Endothelial cell of umbilical vein (primary cell): ENCODE results near the gene TMEM234. TPM values are rescaled to one million over a fixed set of nuclear protein-coding genes. Genes with fewer than 3 reads are reported as not detected.

Experiments used
- BruUV-seq: library from RNA; stranded (reverse); fragments of 400-500 nt; replicated peaks from 2 replicates; lab custom pipeline; 2021; lab: Mats Ljungman, UMichigan
- CTCF ChIA-PET: fragments of 300-600, 350-600 bp; sonication (Branson Sonifier 250); formaldehyde crosslinking; loops from one replicate; lab custom pipeline; 2021; ENCODE audit warnings: antibody characterized with exemption, inconsistent platforms; lab: Charles Lee
- POLR2A ChIA-PET: fragments of 300-600, 350-600 bp; sonication (Branson Sonifier 250); formaldehyde crosslinking; loops from one replicate; lab custom pipeline; 2021; ENCODE audit warnings: antibody characterized with exemption, inconsistent platforms; lab: Charles Lee
- DNase-seq: peaks from one replicate; pipeline ENCODE4 v3.0.0-alpha.2; 2011; ENCODE audit warnings: low read depth, low spot score
- FAIRE-seq: peaks from 2 replicates; lab custom pipeline; 2011; peaks lifted over from hg19 to GRCh38; lab: Jason Lieb, UNC
- H2AFZ ChIP-seq: 2 replicates; pipeline ENCODE4 v1.6.0; 2012; ENCODE audit warnings: low read depth, low read length, control low read depth, inconsistent platforms
- H3K27ac ChIP-seq: 2 replicates; pipeline ENCODE4 v1.5.1; 2011; ENCODE audit warnings: low read depth, mild to moderate bottlenecking, control low read depth, low read length, moderate library complexity; ENCODE audit not compliant: insufficient read depth
- H3K27me3 ChIP-seq, 2 experiments: 2 replicates each; pipeline versions ENCODE4 v1.6.0 to v1.6.1; 2011; ENCODE audit warnings: low read length in 2 of 2, mixed read lengths in 1 of 2; ENCODE audit not compliant: control insufficient read depth in 2 of 2, insufficient read depth in 2 of 2
- H3K36me3 ChIP-seq, 2 experiments: 2 replicates in 1 of 2; 3 replicates in 1 of 2; pipeline ENCODE4 v1.5.1; 2011; ENCODE audit warnings: low read length in 2 of 2, mild to moderate bottlenecking in 1 of 2, moderate library complexity in 1 of 2; ENCODE audit not compliant: control insufficient read depth in 2 of 2, insufficient read depth in 2 of 2; ENCODE audit errors: extremely low read depth in 1 of 2
- H3K4me1 ChIP-seq: 3 replicates; pipeline ENCODE4 v1.5.1; 2011; ENCODE audit warnings: mild to moderate bottlenecking, low read length; ENCODE audit not compliant: control insufficient read depth, insufficient read depth; ENCODE audit errors: extremely low read depth
- H3K4me2 ChIP-seq: 2 replicates; pipeline ENCODE4 v1.6.1; 2011; ENCODE audit warnings: low read length, control low read depth, mixed read lengths; ENCODE audit not compliant: insufficient read depth
- H3K4me3 ChIP-seq, 3 experiments: fragments of 200-600 bp in 1 of 3; sonication (generic), shearing (Covaris generic) in 1 of 3; replicated peaks in 1 of 3; 2 replicates each; pipeline ENCODE4 v1.5.1; 2011 to 2016; ENCODE audit warnings: control low read depth in 3 of 3, low read length in 3 of 3, mild to moderate bottlenecking in 2 of 3, inconsistent platforms in 1 of 3, low read depth in 1 of 3, moderate library complexity in 1 of 3; ENCODE audit not compliant: insufficient read depth in 1 of 3
- H3K79me2 ChIP-seq: 2 replicates; pipeline ENCODE4 v1.6.0; 2012; ENCODE audit warnings: low read length, inconsistent platforms; ENCODE audit not compliant: control insufficient read depth, insufficient read depth
- H3K9ac ChIP-seq: replicated peaks from 2 replicates; pipeline ENCODE3; 2011; ENCODE audit warnings: low read length, control low read depth; ENCODE audit not compliant: insufficient read depth; ENCODE audit errors: extremely low read depth
- H3K9me1 ChIP-seq: replicated peaks from 3 replicates; pipeline ENCODE4 v1.6.0; 2011; ENCODE audit warnings: mild to moderate bottlenecking, low read length; ENCODE audit not compliant: control insufficient read depth, insufficient read depth; ENCODE audit errors: extremely low read depth
- H3K9me3 ChIP-seq: replicated peaks from 2 replicates; pipeline ENCODE4 v1.5.1; 2012; ENCODE audit warnings: low read length, inconsistent platforms; ENCODE audit not compliant: control insufficient read depth, insufficient read depth
- H4K20me1 ChIP-seq: replicated peaks from 2 replicates; pipeline ENCODE3; 2011; ENCODE audit warnings: mild to moderate bottlenecking, low read length; ENCODE audit not compliant: control insufficient read depth, insufficient read depth; ENCODE audit errors: extremely low read depth
- EZH2 ChIP-seq: IDR thresholded peaks from 2 replicates; pipeline ENCODE4 v1.6.1; 2012; ENCODE audit warnings: borderline replicate concordance, low read depth, mild to moderate bottlenecking, moderate library complexity, low read length, inconsistent platforms; ENCODE audit not compliant: severe bottlenecking
- FOS ChIP-seq: IDR thresholded peaks from 2 replicates; pipeline ENCODE4 v1.6.1; 2011; ENCODE audit warnings: mild to moderate bottlenecking, low read length, moderate library complexity, borderline replicate concordance; ENCODE audit not compliant: insufficient read depth
- GATA2 ChIP-seq: IDR thresholded peaks from 2 replicates; pipeline ENCODE4 v1.7.0; 2011; ENCODE audit warnings: low read depth, mild to moderate bottlenecking, moderate library complexity, mixed read lengths, low read length; ENCODE audit not compliant: insufficient read length, insufficient read depth
- JUN ChIP-seq: IDR thresholded peaks from 2 replicates; pipeline ENCODE4 v1.6.1; 2011; ENCODE audit warnings: borderline replicate concordance, low read depth; ENCODE audit not compliant: insufficient read length, insufficient read depth
- MAX ChIP-seq: IDR thresholded peaks from 2 replicates; pipeline ENCODE4 v1.6.1; 2011; ENCODE audit not compliant: insufficient read depth, insufficient read length
- MYC ChIP-seq: IDR thresholded peaks from one replicate; pipeline ENCODE4 v1.6.1; 2011; ENCODE audit warnings: mild to moderate bottlenecking, low read depth, low read length
- POLR2A ChIP-seq: IDR thresholded peaks from 2 replicates; pipeline ENCODE4 v1.6.1; 2012; ENCODE audit warnings: low read depth, mild to moderate bottlenecking, control low read depth, low read length
- POLR2AphosphoS5 ChIP-seq: IDR thresholded peaks from 2 replicates; pipeline ENCODE4 v1.6.1; 2012; ENCODE audit warnings: low read depth, mild to moderate bottlenecking, control low read depth, low read length, moderate library complexity; ENCODE audit not compliant: insufficient read depth
- dilution Hi-C: fragments of 300-500 bp; cut with MboI; formaldehyde crosslinking; loops from one replicate; pipeline ENCODE4 v1.15.0; 2019; ENCODE audit warnings: low sequenced_read_pairs; ENCODE audit not compliant: extremely low pct_ligation_motif_present
- intact Hi-C: fragments of 100-400 bp; cut with micrococcal nuclease; formaldehyde crosslinking; loops from one replicate; pipeline ENCODE4 v1.10.0; 2022
- polyA plus RNA-seq, 4 experiments: library from polyadenylated mRNA; depleted of rRNA in 3 of 4; stranded (reverse) in 3 of 4; unstranded in 1 of 4; fragments of >200 nt; gene quantifications; 2 replicates each; pipeline versions ENCODE4 v1.2.1 to v1.2.3, GENCODE V29; 2011 to 2012; ENCODE audit warnings: missing spikeins in 1 of 4
- total RNA-seq: library from RNA; stranded (reverse); gene quantifications from 2 replicates; pipeline ENCODE4 v1.2.3, GENCODE V29; 2021
- TF ChIP-seq, protein P1 (sequence below), 2 donors: IDR thresholded peaks; 1 replicate in 1 of 2; 2 replicates in 1 of 2; pipeline ENCODE4 v1.5.1; 2011; ENCODE audit warnings: low read length in 2 of 2, mild to moderate bottlenecking in 2 of 2, moderate library complexity in 2 of 2, control low read depth in 1 of 2, inconsistent platforms in 1 of 2, low read depth in 1 of 2; ENCODE audit not compliant: insufficient read depth in 1 of 2; ENCODE audit errors: extremely low read depth in 1 of 2

Gene TMEM234
- total and polyA plus RNA-seq, 2 donors (not counting 3 experiments of a cell fraction or from before 2014, with no cell fraction given), result 20.7 to 21.3 TPM

GRCh38 chr1:32269744-32270143 is 47.6 kb upstream of the TMEM234 start:
- Histone ChIP-seq H3K9me3 (no peaks in the 10 kb centered on the region), H3K4me3 (no peak overlapping the region), H3K4me1 (peaks cover 5% of the 10 kb centered on the region), H3K9me1 (no peaks in the 10 kb centered on the region), H2AFZ (no peak overlapping the region), H3K79me2 (no peaks in the 10 kb centered on the region), H4K20me1 (no peaks in the 10 kb centered on the region), H3K27ac (no peak overlapping the region), H3K27me3 (peaks cover 3 to 13% of the 10 kb centered on the region in 2 experiments), H3K4me2 (no peak overlapping the region), H3K9ac (no peak overlapping the region), H3K36me3 (no peaks in the 10 kb centered on the region)
- no peak for DNase-seq
- BruUV-seq, result no TSS peak
- CTCF ChIA-PET, result interaction anchor here (0.6 to 2.1 kb wide), 2 partner anchors 14 to 22 kb away, joined by 3 to 4 read pairs; partner anchors contain the start of gene HDAC1
- intact Hi-C loops, result no loop called here
- POLR2A ChIA-PET, result no interaction called here
- TF ChIP-seq FOS, result no peak
- TF ChIP-seq POLR2A, result no peak
- no peak for TF ChIP-seq POLR2AphosphoS5
- no peak for TF ChIP-seq MYC
- TF ChIP-seq MAX, result no peak
- TF ChIP-seq GATA2, result no peak
- TF ChIP-seq, protein P1, sequence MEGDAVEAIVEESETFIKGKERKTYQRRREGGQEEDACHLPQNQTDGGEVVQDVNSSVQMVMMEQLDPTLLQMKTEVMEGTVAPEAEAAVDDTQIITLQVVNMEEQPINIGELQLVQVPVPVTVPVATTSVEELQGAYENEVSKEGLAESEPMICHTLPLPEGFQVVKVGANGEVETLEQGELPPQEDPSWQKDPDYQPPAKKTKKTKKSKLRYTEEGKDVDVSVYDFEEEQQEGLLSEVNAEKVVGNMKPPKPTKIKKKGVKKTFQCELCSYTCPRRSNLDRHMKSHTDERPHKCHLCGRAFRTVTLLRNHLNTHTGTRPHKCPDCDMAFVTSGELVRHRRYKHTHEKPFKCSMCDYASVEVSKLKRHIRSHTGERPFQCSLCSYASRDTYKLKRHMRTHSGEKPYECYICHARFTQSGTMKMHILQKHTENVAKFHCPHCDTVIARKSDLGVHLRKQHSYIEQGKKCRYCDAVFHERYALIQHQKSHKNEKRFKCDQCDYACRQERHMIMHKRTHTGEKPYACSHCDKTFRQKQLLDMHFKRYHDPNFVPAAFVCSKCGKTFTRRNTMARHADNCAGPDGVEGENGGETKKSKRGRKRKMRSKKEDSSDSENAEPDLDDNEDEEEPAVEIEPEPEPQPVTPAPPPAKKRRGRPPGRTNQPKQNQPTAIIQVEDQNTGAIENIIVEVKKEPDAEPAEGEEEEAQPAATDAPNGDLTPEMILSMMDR (IDR thresholded peaks at IDR 0.05; ENCODE audit: extremely low read depth in 1 of 2, insufficient read depth in 1 of 2, low read depth in 1 of 2, low read length in 2 of 2), result no peak
- no peak for TF ChIP-seq EZH2
- no peak for TF ChIP-seq JUN
- dilution Hi-C loops, result no loop called here
- no peak for FAIRE-seq
